ENCODE results near the gene HSPBP1.

DNA sequence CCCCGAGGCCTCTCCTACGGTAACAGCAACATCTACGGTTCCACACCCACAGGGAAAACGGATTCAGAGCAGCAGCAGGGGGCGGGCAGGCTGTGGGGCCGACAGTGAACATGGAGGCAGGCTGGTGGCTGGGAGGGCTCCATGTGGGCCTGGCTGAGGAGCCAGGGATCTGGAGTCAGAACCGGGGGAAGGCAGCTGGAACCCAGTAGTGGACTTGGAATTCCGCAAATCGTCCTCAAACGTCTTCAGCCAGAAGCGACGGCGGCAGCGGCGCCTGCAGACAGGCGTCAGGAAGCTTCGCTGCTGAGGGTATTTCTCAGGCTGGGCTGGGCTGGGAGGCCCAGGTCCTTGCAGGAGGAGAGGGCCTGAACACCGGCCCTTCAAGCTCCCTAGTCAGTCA, 53.1 kb downstream of the HSPBP1 start:
- TF ChIP-seq TOX (CRISPR knock-in tag; IDR thresholded peaks at IDR 0.05; ENCODE audit: borderline replicate concordance) = no peak
- TF ChIP-seq SNAI2 (CRISPR knock-in tag; IDR thresholded peaks at IDR 0.05) = no peak
- TF ChIP-seq, protein P1, sequence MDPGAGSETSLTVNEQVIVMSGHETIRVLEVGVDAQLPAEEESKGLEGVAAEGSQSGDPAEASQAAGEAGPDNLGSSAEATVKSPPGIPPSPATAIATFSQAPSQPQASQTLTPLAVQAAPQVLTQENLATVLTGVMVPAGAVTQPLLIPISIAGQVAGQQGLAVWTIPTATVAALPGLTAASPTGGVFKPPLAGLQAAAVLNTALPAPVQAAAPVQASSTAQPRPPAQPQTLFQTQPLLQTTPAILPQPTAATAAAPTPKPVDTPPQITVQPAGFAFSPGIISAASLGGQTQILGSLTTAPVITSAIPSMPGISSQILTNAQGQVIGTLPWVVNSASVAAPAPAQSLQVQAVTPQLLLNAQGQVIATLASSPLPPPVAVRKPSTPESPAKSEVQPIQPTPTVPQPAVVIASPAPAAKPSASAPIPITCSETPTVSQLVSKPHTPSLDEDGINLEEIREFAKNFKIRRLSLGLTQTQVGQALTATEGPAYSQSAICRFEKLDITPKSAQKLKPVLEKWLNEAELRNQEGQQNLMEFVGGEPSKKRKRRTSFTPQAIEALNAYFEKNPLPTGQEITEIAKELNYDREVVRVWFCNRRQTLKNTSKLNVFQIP (CRISPR knock-in tag; IDR thresholded peaks at IDR 0.05; ENCODE audit: borderline replicate concordance, low read depth) = no peak
- no peak for TF ChIP-seq RARB (CRISPR knock-in tag; IDR thresholded peaks at IDR 0.05)
- TF ChIP-seq, protein P2, sequence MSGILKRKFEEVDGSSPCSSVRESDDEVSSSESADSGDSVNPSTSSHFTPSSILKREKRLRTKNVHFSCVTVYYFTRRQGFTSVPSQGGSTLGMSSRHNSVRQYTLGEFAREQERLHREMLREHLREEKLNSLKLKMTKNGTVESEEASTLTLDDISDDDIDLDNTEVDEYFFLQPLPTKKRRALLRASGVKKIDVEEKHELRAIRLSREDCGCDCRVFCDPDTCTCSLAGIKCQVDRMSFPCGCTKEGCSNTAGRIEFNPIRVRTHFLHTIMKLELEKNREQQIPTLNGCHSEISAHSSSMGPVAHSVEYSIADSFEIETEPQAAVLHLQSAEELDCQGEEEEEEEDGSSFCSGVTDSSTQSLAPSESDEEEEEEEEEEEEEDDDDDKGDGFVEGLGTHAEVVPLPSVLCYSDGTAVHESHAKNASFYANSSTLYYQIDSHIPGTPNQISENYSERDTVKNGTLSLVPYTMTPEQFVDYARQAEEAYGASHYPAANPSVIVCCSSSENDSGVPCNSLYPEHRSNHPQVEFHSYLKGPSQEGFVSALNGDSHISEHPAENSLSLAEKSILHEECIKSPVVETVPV (CRISPR knock-in tag; IDR thresholded peaks at IDR 0.05) = no peak
- no peak for TF ChIP-seq ZC3H10 (CRISPR knock-in tag; IDR thresholded peaks at IDR 0.05)
- TF ChIP-seq ARNTL (CRISPR knock-in tag; IDR thresholded peaks at IDR 0.05; ENCODE audit: borderline replicate concordance, low read depth) = no peak
- TF ChIP-seq, protein P3, sequence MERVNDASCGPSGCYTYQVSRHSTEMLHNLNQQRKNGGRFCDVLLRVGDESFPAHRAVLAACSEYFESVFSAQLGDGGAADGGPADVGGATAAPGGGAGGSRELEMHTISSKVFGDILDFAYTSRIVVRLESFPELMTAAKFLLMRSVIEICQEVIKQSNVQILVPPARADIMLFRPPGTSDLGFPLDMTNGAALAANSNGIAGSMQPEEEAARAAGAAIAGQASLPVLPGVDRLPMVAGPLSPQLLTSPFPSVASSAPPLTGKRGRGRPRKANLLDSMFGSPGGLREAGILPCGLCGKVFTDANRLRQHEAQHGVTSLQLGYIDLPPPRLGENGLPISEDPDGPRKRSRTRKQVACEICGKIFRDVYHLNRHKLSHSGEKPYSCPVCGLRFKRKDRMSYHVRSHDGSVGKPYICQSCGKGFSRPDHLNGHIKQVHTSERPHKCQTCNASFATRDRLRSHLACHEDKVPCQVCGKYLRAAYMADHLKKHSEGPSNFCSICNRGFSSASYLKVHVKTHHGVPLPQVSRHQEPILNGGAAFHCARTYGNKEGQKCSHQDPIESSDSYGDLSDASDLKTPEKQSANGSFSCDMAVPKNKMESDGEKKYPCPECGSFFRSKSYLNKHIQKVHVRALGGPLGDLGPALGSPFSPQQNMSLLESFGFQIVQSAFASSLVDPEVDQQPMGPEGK (CRISPR knock-in tag; IDR thresholded peaks at IDR 0.05; ENCODE audit: borderline replicate concordance) = no peak
- TF ChIP-seq CSDC2 (CRISPR knock-in tag; IDR thresholded peaks at IDR 0.05) = no peak

Measured in SK-N-SH treated with all-trans-retinoic acid at 6 μM for 48 hours (cell line).